ENCODE data around the gene SLC35E4.

DNA sequence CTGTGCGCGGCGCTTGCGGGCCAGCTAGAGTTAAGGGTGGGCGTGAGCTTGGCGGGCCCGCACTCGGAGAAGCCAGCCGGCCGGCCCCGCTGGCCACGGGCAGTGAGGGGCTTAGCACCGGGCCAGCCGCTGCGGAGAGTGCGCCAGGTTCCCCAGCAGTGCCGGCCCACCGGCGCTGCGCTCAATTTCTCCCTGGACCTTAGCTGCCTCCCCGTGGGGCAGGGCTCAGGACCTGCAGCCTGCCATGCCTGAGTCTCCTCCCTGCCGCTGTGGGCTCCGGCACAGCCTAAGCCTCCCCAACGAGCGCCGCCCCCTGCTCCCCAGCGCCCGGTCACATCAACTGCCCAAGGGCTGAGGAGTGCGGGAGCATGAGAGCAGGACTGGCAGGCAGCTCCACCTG lies 38.7 kb upstream of the SLC35E4 start:
- TF ChIP-seq, protein P1, sequence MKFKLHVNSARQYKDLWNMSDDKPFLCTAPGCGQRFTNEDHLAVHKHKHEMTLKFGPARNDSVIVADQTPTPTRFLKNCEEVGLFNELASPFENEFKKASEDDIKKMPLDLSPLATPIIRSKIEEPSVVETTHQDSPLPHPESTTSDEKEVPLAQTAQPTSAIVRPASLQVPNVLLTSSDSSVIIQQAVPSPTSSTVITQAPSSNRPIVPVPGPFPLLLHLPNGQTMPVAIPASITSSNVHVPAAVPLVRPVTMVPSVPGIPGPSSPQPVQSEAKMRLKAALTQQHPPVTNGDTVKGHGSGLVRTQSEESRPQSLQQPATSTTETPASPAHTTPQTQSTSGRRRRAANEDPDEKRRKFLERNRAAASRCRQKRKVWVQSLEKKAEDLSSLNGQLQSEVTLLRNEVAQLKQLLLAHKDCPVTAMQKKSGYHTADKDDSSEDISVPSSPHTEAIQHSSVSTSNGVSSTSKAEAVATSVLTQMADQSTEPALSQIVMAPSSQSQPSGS (CRISPR knock-in tag; IDR thresholded peaks at IDR 0.05; ENCODE audit: borderline replicate concordance, low read depth) = no peak
- TF ChIP-seq JUN (CRISPR knock-in tag; IDR thresholded peaks at IDR 0.05) (no peak), ZNF121 (CRISPR knock-in tag; IDR thresholded peaks at IDR 0.05) (no peak)
- TF ChIP-seq, protein P2, sequence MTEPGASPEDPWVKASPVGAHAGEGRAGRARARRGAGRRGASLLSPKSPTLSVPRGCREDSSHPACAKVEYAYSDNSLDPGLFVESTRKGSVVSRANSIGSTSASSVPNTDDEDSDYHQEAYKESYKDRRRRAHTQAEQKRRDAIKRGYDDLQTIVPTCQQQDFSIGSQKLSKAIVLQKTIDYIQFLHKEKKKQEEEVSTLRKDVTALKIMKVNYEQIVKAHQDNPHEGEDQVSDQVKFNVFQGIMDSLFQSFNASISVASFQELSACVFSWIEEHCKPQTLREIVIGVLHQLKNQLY (CRISPR knock-in tag; IDR thresholded peaks at IDR 0.05) = no peak
- TF ChIP-seq, protein P3, sequence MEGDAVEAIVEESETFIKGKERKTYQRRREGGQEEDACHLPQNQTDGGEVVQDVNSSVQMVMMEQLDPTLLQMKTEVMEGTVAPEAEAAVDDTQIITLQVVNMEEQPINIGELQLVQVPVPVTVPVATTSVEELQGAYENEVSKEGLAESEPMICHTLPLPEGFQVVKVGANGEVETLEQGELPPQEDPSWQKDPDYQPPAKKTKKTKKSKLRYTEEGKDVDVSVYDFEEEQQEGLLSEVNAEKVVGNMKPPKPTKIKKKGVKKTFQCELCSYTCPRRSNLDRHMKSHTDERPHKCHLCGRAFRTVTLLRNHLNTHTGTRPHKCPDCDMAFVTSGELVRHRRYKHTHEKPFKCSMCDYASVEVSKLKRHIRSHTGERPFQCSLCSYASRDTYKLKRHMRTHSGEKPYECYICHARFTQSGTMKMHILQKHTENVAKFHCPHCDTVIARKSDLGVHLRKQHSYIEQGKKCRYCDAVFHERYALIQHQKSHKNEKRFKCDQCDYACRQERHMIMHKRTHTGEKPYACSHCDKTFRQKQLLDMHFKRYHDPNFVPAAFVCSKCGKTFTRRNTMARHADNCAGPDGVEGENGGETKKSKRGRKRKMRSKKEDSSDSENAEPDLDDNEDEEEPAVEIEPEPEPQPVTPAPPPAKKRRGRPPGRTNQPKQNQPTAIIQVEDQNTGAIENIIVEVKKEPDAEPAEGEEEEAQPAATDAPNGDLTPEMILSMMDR (IDR thresholded peaks at IDR 0.05) = no peak
- TF ChIP-seq, protein P4, sequence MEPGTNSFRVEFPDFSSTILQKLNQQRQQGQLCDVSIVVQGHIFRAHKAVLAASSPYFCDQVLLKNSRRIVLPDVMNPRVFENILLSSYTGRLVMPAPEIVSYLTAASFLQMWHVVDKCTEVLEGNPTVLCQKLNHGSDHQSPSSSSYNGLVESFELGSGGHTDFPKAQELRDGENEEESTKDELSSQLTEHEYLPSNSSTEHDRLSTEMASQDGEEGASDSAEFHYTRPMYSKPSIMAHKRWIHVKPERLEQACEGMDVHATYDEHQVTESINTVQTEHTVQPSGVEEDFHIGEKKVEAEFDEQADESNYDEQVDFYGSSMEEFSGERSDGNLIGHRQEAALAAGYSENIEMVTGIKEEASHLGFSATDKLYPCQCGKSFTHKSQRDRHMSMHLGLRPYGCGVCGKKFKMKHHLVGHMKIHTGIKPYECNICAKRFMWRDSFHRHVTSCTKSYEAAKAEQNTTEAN (CRISPR knock-in tag; IDR thresholded peaks at IDR 0.05) = no peak

Measured in WTC11 (cell line).